Uterus (tissue), 4 donors: ENCODE results near the gene PLCH2. TPM values are rescaled to one million over a fixed set of nuclear protein-coding genes. Genes with fewer than 3 reads are reported as not detected.
"Not testable (repeated sequence)": the region's sequence is repeated elsewhere in the genome, so short reads cannot be mapped to it uniquely, and the experiment has no call there.

Experiments
- DNase-seq, 2 donors: peaks; one replicate each; pipeline ENCODE4 v3.0.0-alpha.2; 2019 to 2020
- H3K27ac ChIP-seq, 2 donors: fragments of 200-600 bp; sonication (generic); 1 replicate in 1 of 2; 2 replicates in 1 of 2; pipeline ENCODE4 v1.5.1; 2016 to 2018
- H3K27me3 ChIP-seq, 2 donors: fragments of 200-600 bp; sonication (generic); one replicate each; pipeline ENCODE4 v1.5.1; 2018 to 2019; ENCODE audit warnings: control low read depth in 1 of 2
- H3K36me3 ChIP-seq, 2 donors: fragments of 200-600 bp; sonication (generic); one replicate each; pipeline ENCODE4 v1.5.1; 2019; ENCODE audit warnings: control low read depth in 1 of 2
- H3K4me1 ChIP-seq, 2 donors: fragments of 200-600 bp; sonication (generic); one replicate each; pipeline ENCODE4 v1.5.1; 2018 to 2019; ENCODE audit warnings: control low read depth in 1 of 2
- H3K4me3 ChIP-seq, 2 donors: fragments of 200-600 bp; sonication (generic); 1 replicate in 1 of 2; 2 replicates in 1 of 2; pipeline ENCODE4 v1.5.1; 2018 to 2019; ENCODE audit warnings: mild to moderate bottlenecking in 1 of 2
- H3K9me3 ChIP-seq, 2 donors: fragments of 200-600 bp; sonication (generic); one replicate each; pipeline ENCODE4 v1.5.1; 2019; ENCODE audit warnings: control low read depth in 1 of 2
- POLR2A ChIP-seq, 2 donors: fragments of 450-650 bp; IDR thresholded peaks; one replicate each; pipeline ENCODE4 v1.6.1; 2016; ENCODE audit warnings: antibody characterized with exemption in 2 of 2, mild to moderate bottlenecking in 1 of 2, moderate library complexity in 1 of 2
- intact Hi-C: fragments of 100-400 bp; cut with DNase I; formaldehyde crosslinking; loops from one replicate; pipeline ENCODE4 v1.15.1; 2023; ENCODE audit warnings: low total_unique reads
- total RNA-seq, 4 donors: library from RNA; depleted of rRNA in 3 of 4; stranded (reverse); fragments of >200 nt in 3 of 4; gene quantifications; one replicate each; pipeline versions ENCODE4 v1.1.0 to v1.2.4, GENCODE V29; 2014 to 2023
- TF ChIP-seq, protein P1 (sequence below), 4 experiments: fragments of 200-600 bp in 2 of 4; fragments of 450-650 bp in 2 of 4; sonication (generic) in 2 of 4; IDR thresholded peaks; one replicate each; pipeline ENCODE4 v1.5.1; 2016 to 2019; ENCODE audit warnings: antibody characterized with exemption in 4 of 4, mild to moderate bottlenecking in 2 of 4, moderate library complexity in 1 of 4
- donor health status: DM: yes; HTN: yes; CAD: no.

Gene PLCH2
- total RNA-seq, 4 donors from 2014 or later, result 0.21 to 3.0 TPM; not detected in 2

DNA sequence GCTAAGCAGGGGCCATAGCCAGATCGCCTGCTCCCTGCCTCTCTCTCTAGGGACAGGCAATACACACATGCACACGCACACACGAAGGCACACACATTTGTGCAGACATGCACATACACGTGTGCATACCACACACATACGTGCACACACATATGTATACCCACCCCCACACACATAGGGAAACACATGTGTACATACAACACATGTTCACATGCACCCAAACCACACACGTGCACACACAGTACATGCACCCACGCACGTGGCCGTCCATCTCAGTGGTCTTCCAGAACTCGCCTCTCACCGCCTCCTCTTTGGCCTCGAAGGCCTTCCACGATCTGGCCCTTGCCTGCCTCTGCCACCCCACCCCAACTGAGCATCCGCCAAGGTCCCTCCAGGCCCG lies 38.5 kb upstream of the PLCH2 start:
- TF ChIP-seq POLR2A (IDR thresholded peaks at IDR 0.05), result no peak
- TF ChIP-seq, protein P1, sequence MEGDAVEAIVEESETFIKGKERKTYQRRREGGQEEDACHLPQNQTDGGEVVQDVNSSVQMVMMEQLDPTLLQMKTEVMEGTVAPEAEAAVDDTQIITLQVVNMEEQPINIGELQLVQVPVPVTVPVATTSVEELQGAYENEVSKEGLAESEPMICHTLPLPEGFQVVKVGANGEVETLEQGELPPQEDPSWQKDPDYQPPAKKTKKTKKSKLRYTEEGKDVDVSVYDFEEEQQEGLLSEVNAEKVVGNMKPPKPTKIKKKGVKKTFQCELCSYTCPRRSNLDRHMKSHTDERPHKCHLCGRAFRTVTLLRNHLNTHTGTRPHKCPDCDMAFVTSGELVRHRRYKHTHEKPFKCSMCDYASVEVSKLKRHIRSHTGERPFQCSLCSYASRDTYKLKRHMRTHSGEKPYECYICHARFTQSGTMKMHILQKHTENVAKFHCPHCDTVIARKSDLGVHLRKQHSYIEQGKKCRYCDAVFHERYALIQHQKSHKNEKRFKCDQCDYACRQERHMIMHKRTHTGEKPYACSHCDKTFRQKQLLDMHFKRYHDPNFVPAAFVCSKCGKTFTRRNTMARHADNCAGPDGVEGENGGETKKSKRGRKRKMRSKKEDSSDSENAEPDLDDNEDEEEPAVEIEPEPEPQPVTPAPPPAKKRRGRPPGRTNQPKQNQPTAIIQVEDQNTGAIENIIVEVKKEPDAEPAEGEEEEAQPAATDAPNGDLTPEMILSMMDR (IDR thresholded peaks at IDR 0.05), result no peak
- Histone ChIP-seq H3K27me3 (no peaks in the 10 kb centered on the region), H3K27ac (no peak overlapping the region), H3K9me3 (no peaks in the 10 kb centered on the region), H3K4me3 (no peak overlapping the region), H3K4me1 (no peaks in the 10 kb centered on the region), H3K36me3 (no peaks in the 10 kb centered on the region)
- DNase-seq, result no peak
- intact Hi-C loops, result no loop called here

DNA sequence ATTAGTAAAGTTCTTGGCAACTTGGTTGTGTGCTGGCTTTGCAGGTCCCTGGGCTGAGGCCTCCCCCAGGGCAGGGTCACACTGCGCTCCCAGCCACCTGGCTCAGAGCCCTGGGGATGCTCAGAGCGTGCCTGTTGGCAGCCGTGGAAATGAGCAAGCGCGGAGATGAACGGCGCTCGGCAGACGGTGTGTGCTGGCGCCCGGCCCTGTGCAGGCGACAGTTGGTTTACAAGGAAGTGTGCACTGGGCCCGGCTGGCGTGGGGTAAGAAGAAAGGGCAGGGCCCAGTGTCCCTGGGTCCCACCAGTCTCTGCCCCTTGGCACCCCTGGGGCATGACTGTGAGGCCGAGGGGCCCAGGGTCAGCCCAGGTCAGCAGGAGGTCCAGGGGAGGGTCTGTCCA lies 38.1 kb upstream of the PLCH2 start:
- intact Hi-C loops, result no loop called here
- no peak overlapping the region for H3K4me3 ChIP-seq
- TF ChIP-seq, protein P1 (IDR thresholded peaks at IDR 0.05), result no peak
- no peaks in the 10 kb centered on the region for H3K36me3 ChIP-seq
- H3K27ac ChIP-seq, result no peak overlapping the region
- H3K9me3 ChIP-seq, result no peaks in the 10 kb centered on the region
- H3K27me3 ChIP-seq, result peaks cover 0 to 3% of the 10 kb centered on the region in 2 donors
- no peak for DNase-seq
- no peaks in the 10 kb centered on the region for H3K4me1 ChIP-seq

DNA sequence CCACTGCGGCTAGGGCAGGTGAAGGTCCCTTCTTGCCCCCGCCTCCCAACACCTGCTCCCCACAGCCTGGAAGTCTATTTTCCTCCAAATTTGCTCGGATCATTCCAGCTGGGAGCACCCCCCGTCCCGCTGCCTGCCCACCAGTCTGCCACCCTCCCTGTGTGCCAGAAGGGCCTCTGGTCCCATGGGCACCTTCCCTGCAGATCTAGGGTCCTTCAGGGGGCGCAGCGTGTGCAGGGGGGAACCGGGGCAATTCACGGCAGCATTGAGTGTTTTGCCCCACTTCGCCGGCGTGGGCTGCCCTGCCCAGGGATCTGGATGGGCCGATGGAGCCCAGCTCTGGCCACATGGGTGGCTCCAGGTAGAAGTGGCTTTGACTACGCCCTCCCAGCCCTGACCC lies 37.4 kb upstream of the PLCH2 start:
- Histone ChIP-seq H3K9me3 (no peaks in the 10 kb centered on the region), H3K27ac (no peak overlapping the region), H3K4me1 (peaks cover 0 to 6% of the 10 kb centered on the region in 2 donors), H3K4me3 (no peak overlapping the region), H3K36me3 (no peaks in the 10 kb centered on the region), H3K27me3 (peaks cover 0 to 5% of the 10 kb centered on the region in 2 donors)
- TF ChIP-seq POLR2A (IDR thresholded peaks at IDR 0.05), result no peak
- TF ChIP-seq, protein P1 (IDR thresholded peaks at IDR 0.05), result no peak
- DNase-seq, result no peak
- intact Hi-C loops, result no loop called here

DNA sequence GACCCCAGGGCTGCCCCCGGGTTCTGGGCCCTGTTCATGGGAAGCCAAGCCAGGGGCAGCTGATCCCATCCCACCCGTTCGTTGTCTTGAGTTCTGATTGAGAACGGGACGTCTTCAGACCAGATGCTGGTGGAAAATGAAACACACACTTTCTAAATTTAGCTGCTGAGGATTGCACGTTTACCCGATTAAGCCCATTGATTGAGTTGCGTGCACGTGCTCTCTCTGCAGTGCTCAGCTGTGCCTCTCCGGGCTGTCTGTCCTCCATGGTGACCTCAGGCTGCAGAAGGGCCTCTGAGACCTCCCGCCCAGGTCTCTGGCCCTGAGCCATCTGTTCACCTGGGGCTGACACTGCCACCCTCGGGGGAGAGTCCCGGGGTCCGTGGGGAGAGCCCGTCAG lies 36.7 kb upstream of the PLCH2 start:
- H3K27me3 ChIP-seq, result peaks cover 5% of the 10 kb centered on the region in 2 donors
- no peak overlapping the region for H3K27ac ChIP-seq
- H3K36me3 ChIP-seq, result no peaks in the 10 kb centered on the region
- peaks cover 0 to 8% of the 10 kb centered on the region in 2 donors for H3K4me1 ChIP-seq
- TF ChIP-seq, protein P1 (IDR thresholded peaks at IDR 0.05), result no peak
- H3K9me3 ChIP-seq, result no peaks in the 10 kb centered on the region
- intact Hi-C loops, result no loop called here
- H3K4me3 ChIP-seq, result no peak overlapping the region
- no peak for DNase-seq

DNA sequence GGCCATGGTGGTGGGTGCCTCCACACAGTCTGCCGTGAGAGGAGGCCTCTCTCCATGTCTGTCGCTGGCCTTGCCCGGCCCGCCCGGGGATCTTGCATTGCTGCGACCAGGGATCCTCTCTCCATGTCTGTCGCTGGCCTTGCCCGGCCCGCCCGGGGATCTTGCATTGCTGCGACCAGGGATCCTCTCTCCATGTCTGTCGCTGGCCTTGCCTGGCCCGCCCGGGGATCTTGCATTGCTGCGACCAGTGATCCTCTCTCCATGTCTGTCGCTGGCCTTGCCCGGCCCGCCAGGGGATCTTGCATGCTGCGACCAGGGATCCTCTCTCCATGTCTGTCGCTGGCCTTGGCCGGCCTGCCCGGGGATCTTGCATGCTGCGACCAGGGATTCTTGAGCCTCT lies 35.7 kb upstream of the PLCH2 start:
- H3K36me3 ChIP-seq, H3K27me3 ChIP-seq, H3K9me3 ChIP-seq, DNase-seq, H3K4me3 ChIP-seq, intact Hi-C loops, H3K4me1 ChIP-seq, H3K27ac ChIP-seq: not testable (repeated sequence)

DNA sequence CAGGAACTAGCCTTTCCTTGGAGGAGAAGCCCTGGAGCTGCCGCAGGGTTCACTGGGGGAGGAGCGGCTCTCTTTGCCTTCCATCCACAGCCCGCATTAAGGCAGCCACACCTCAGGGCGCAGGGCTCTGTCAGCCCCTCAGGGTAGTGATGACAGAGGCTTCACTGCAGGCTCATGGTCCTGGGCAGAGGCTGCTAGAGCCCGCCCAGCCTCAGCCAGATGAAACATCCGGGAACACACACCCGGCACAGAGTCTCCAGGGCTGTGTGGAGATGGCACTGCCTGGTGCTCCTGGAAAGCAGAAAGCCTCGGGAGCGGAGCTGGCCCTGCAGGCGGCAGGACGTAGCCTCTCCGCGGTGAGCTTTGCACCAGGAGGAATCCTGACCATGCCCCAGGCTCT lies 34.3 kb upstream of the PLCH2 start:
- no peaks in the 10 kb centered on the region for H3K36me3 ChIP-seq
- no peak for DNase-seq
- peaks cover 0 to 8% of the 10 kb centered on the region in 2 donors for H3K4me1 ChIP-seq
- H3K4me3 ChIP-seq, result no peak overlapping the region
- intact Hi-C loops, result no loop called here
- peaks cover 5% of the 10 kb centered on the region in 2 donors for H3K27me3 ChIP-seq
- no peak overlapping the region for H3K27ac ChIP-seq
- no peak for TF ChIP-seq POLR2A (IDR thresholded peaks at IDR 0.05)
- TF ChIP-seq, protein P1 (IDR thresholded peaks at IDR 0.05), result no peak
- H3K9me3 ChIP-seq, result no peaks in the 10 kb centered on the region
